HepG2 (cell line): Measurements from ENCODE around the gene CACNA2D3. TPM values are rescaled to one million over a fixed set of nuclear protein-coding genes. Genes with fewer than 3 reads are reported as not detected.

ENCODE experiments used
- ATAC-seq: fragments of 200-7000 bp; cut with Tn5 transposase; 3 replicates; pipeline ENCODE4 v1.9.1; 2020; ENCODE audit warnings: mild to moderate bottlenecking, moderate library complexity
- BruUV-seq: library from RNA; stranded (reverse); fragments of 400-500 nt; replicated peaks from 2 replicates; lab custom pipeline; 2021; lab: Mats Ljungman, UMichigan
- CTCF ChIA-PET: fragments of 300-600 bp; formaldehyde crosslinking; extraction: SDS; loops from one replicate; lab custom pipeline; 2021; ENCODE audit warnings: low total read pairs, inconsistent platforms, low intra/inter-chr PET ratio; lab: Yijun Ruan, JAX
- POLR2A ChIA-PET: fragments of 350-600 bp; sonication (Branson Sonifier 250); formaldehyde crosslinking; loops from one replicate; lab custom pipeline; 2020; ENCODE audit warnings: antibody characterized with exemption, inconsistent platforms; lab: Yijun Ruan, JAX
- DNase-seq: peaks from one replicate; pipeline ENCODE4 v3.0.0-alpha.2; 2015; ENCODE audit warnings: low spot score
- FAIRE-seq: peaks from 3 replicates; lab custom pipeline; 2011; peaks lifted over from hg19 to GRCh38; lab: Jason Lieb, UNC
- H2AFZ ChIP-seq: one replicate; pipeline ENCODE4 v1.6.1; 2011; ENCODE audit warnings: low read length, inconsistent platforms
- H3K27ac ChIP-seq: fragments of 300-600 bp; 3 replicates; pipeline ENCODE4 v1.8.0; 2011; ENCODE audit warnings: mixed run types, mild to moderate bottlenecking, mixed read lengths, low read length, inconsistent platforms; ENCODE audit not compliant: insufficient read depth; ENCODE audit errors: extremely low read length
- H3K27me3 ChIP-seq, 2 experiments: fragments of 200-600 bp in 1 of 2; 2 replicates in 1 of 2; 3 replicates in 1 of 2; pipeline versions ENCODE4 v1.6.0 to v1.8.0; 2011; ENCODE audit warnings: low read length in 2 of 2, mild to moderate bottlenecking in 2 of 2, moderate library complexity in 2 of 2, inconsistent platforms in 1 of 2; ENCODE audit not compliant: insufficient read depth in 2 of 2, control insufficient read depth in 1 of 2
- H3K36me3 ChIP-seq, 2 experiments: fragments of 200-600 bp in 1 of 2; replicated peaks in 1 of 2; 2 replicates in 1 of 2; 3 replicates in 1 of 2; pipeline versions ENCODE4 v1.5.1 to v1.8.0; 2011; ENCODE audit warnings: low read length in 2 of 2, inconsistent platforms in 1 of 2; ENCODE audit not compliant: insufficient read depth in 2 of 2, control insufficient read depth in 1 of 2
- H3K4me1 ChIP-seq: 2 replicates; pipeline ENCODE4 v1.5.1; 2012; ENCODE audit warnings: low read length, inconsistent platforms; ENCODE audit not compliant: insufficient read depth
- H3K4me2 ChIP-seq: 2 replicates; pipeline ENCODE4 v1.6.0; 2011; ENCODE audit warnings: low read depth, low read length, inconsistent platforms
- H3K4me3 ChIP-seq, 3 experiments: fragments of 200-600 bp in 1 of 3; sonication (generic), shearing (Covaris generic) in 1 of 3; replicated peaks in 1 of 3; 2 replicates each; pipeline ENCODE4 v1.5.1; 2011 to 2016; ENCODE audit warnings: low read length in 3 of 3, inconsistent platforms in 2 of 3, low read depth in 2 of 3, mild to moderate bottlenecking in 2 of 3, control low read depth in 1 of 3, mixed read lengths in 1 of 3; ENCODE audit not compliant: insufficient read depth in 1 of 3
- H3K79me2 ChIP-seq: one replicate; pipeline ENCODE4 v1.6.1; 2011; ENCODE audit warnings: low read length, inconsistent platforms; ENCODE audit not compliant: insufficient read depth
- H3K9ac ChIP-seq: 2 replicates; pipeline ENCODE4 v1.6.0; 2011; ENCODE audit warnings: mild to moderate bottlenecking, low read depth, low read length, inconsistent platforms; ENCODE audit not compliant: insufficient read depth
- H3K9me3 ChIP-seq: 2 replicates; pipeline ENCODE4 v1.5.1; 2012; ENCODE audit warnings: mild to moderate bottlenecking, low read length
- H4K20me1 ChIP-seq: 2 replicates; pipeline ENCODE4 v1.6.0; 2011; ENCODE audit warnings: inconsistent platforms, mild to moderate bottlenecking, low read length, moderate library complexity; ENCODE audit not compliant: insufficient read depth
- ATM ChIP-seq: fragments of 450-650 bp; IDR thresholded peaks from 2 replicates; pipeline ENCODE4 v1.7.1; 2017; ENCODE audit warnings: mild to moderate bottlenecking, borderline replicate concordance
- GABPA ChIP-seq, 2 experiments: IDR thresholded peaks; 2 replicates each; pipeline ENCODE4 v1.6.1; 2011 to 2016; ENCODE audit warnings: low read depth in 2 of 2, low read length in 1 of 2, missing biosample characterization in 1 of 2, missing genetic modification characterization in 1 of 2
- GPN1 ChIP-seq: sonication (generic); formaldehyde crosslinking; IDR thresholded peaks from 2 replicates; pipeline ENCODE4 v1.5.1; 2020; ENCODE audit warnings: missing genetic modification reagents, borderline replicate concordance
- KAT7 ChIP-seq: IDR thresholded peaks from 2 replicates; pipeline ENCODE4 v1.6.1; 2018; ENCODE audit warnings: borderline replicate concordance, missing compliant biosample characterization
- MED1 ChIP-seq: sonication (generic); formaldehyde crosslinking; IDR thresholded peaks from 2 replicates; pipeline ENCODE4 v1.4.0; 2020; ENCODE audit warnings: missing genetic modification reagents
- MYPOP ChIP-seq: sonication (generic); formaldehyde crosslinking; IDR thresholded peaks from 2 replicates; pipeline ENCODE4 v1.8.1; 2023; ENCODE audit warnings: mild to moderate bottlenecking, moderate library complexity, missing genetic modification reagents
- SMARCC2 ChIP-seq: fragments of 450-650 bp; IDR thresholded peaks from 2 replicates; pipeline ENCODE4 v1.6.1; 2017; ENCODE audit warnings: antibody characterized with exemption, mild to moderate bottlenecking
- SP2 ChIP-seq: sonication (generic); formaldehyde crosslinking; IDR thresholded peaks from 2 replicates; pipeline ENCODE4 v1.5.1; 2020; ENCODE audit warnings: mild to moderate bottlenecking, missing genetic modification reagents
- SPEN ChIP-seq: sonication (generic); formaldehyde crosslinking; IDR thresholded peaks from 2 replicates; pipeline ENCODE4 v1.5.1; 2020; ENCODE audit warnings: low read depth, mild to moderate bottlenecking, missing genetic modification reagents
- SRF ChIP-seq: IDR thresholded peaks from 2 replicates; pipeline ENCODE4 v1.6.1; 2011; ENCODE audit warnings: mild to moderate bottlenecking, low read depth, low read length, moderate library complexity
- TBL1XR1 ChIP-seq: fragments of 150-350 bp; IDR thresholded peaks from 2 replicates; pipeline ENCODE4 v1.6.1; 2014; ENCODE audit warnings: borderline replicate concordance, low read length; ENCODE audit not compliant: partially characterized antibody
- ZNF451 ChIP-seq: sonication (generic); formaldehyde crosslinking; IDR thresholded peaks from 2 replicates; pipeline ENCODE4 v1.5.0; 2020; ENCODE audit warnings: mild to moderate bottlenecking, missing genetic modification reagents
- ZNF543 ChIP-seq: sonication (generic); formaldehyde crosslinking; IDR thresholded peaks from 2 replicates; pipeline ENCODE4 v1.4.0; 2020; ENCODE audit warnings: mild to moderate bottlenecking, missing genetic modification reagents
- ZNF777 ChIP-seq: sonication (generic); formaldehyde crosslinking; IDR thresholded peaks from 2 replicates; pipeline ENCODE4 v1.4.0; 2020; ENCODE audit warnings: missing genetic modification reagents
- WGBS: methylation state at CpG from one replicate; pipeline ENCODE4 v1.1.6; 2017; ENCODE audit warnings: low lambda C conversion rate; 5-methylcytosine and 5-hydroxymethylcytosine counted together
- in situ Hi-C: cut with HindIII; loops from 2 replicates; pipeline ENCODE4 v1.10.0; 2017; ENCODE audit warnings: low pct_unique_long_range_greater_than_20kb; ENCODE audit not compliant: extremely low pct_ligation_motif_present
- intact Hi-C: fragments of 100-400 bp; cut with micrococcal nuclease; formaldehyde crosslinking; loops from one replicate; pipeline ENCODE4 v1.10.0; 2022; ENCODE audit not compliant: unreplicated experiment
- polyA plus RNA-seq, 8 experiments: library from polyadenylated mRNA; depleted of rRNA in 3 of 8; stranded (reverse) in 7 of 8; unstranded in 1 of 8; fragments of >200 nt; fragmentation: Illumina TruSeq in 4 of 8; extraction: Trizol in 4 of 8; gene quantifications; 2 replicates each; pipeline versions ENCODE4 v1.2.1 to v1.2.3, GENCODE V29; 2011 to 2016; ENCODE audit warnings: low read depth in 4 of 8, missing spikeins in 1 of 8, mixed read lengths in 1 of 8; ENCODE audit not compliant: insufficient read depth in 1 of 8
- total RNA-seq, 5 experiments: library from RNA; depleted of rRNA; stranded (reverse); fragments of >200 nt; fragmentation: Illumina TruSeq; extraction: Trizol; gene quantifications; 2 replicates each; pipeline ENCODE4 v1.2.3, GENCODE V29; 2016; ENCODE audit warnings: low read depth in 1 of 5

CACNA2D3 gene
- total and polyA plus RNA-seq, 2 of the 13 experiments (the other 11 are each of a cell fraction or from before 2014, with no cell fraction given), result not detected

- POLR2A ChIA-PET, result no interaction called here
- ATAC-seq (no peak), FAIRE-seq (no peak), DNase-seq (no peak)
- Histone ChIP-seq H3K9ac (no peak overlapping the region), H3K4me1 (peaks cover 5% of the 10 kb centered on the region; the same call in 1 of the 2 replicates), H3K9me3 (no peaks in the 10 kb centered on the region), H3K4me2 (no peak overlapping the region), H3K79me2 (no peaks in the 10 kb centered on the region), H3K27me3 (no peaks in the 10 kb centered on the region), H4K20me1 (no peaks in the 10 kb centered on the region), H3K36me3 (no peaks in the 10 kb centered on the region), H2AFZ (no peak overlapping the region), H3K4me3 (no peak overlapping the region), H3K27ac (no peak overlapping the region)
- intact Hi-C loops, result no loop called here
- in situ Hi-C loops, result no loop called here
- CTCF ChIA-PET, result no interaction called here
- WGBS, result 25% methylated on average over 4 of the region's 4 CpGs
- no peak for TF ChIP-seq ZNF777 (CRISPR knock-in tag)
- BruUV-seq, result no TSS peak
These were observed 723.8 kb downstream of the CACNA2D3 start for GRCh38 chr3:54846119-54846518.

GRCh38 chr3:54847361-54847760 lies 725.0 kb downstream of the CACNA2D3 start:
- intact Hi-C loops (no loop called here), in situ Hi-C loops (no loop called here)
- WGBS, result 2% methylated on average over 4 of the region's 4 CpGs
- no peaks in the 10 kb centered on the region for H3K9me3 ChIP-seq
- no peaks in the 10 kb centered on the region for H4K20me1 ChIP-seq
- ChIA-PET POLR2A (no interaction called here), CTCF (no interaction called here)
- BruUV-seq, result no TSS peak
- H3K27ac ChIP-seq, result no peak overlapping the region
- no peaks in the 10 kb centered on the region for H3K79me2 ChIP-seq
- no peaks in the 10 kb centered on the region for H3K36me3 ChIP-seq
- no peak overlapping the region for H2AFZ ChIP-seq
- H3K27me3 ChIP-seq, result no peaks in the 10 kb centered on the region
- no peak overlapping the region for H3K4me3 ChIP-seq
- no peak for TF ChIP-seq SMARCC2
- no peaks in the 10 kb centered on the region for H3K4me1 ChIP-seq
- ATAC-seq (no peak), DNase-seq (no peak), FAIRE-seq (no peak)
- no peak overlapping the region for H3K9ac ChIP-seq
- H3K4me2 ChIP-seq, result no peak overlapping the region

- 0% methylated on average over 4 of the region's 4 CpGs for WGBS
- intact Hi-C loops (no loop called here), in situ Hi-C loops (no loop called here)
- Histone ChIP-seq H3K27ac (no peak overlapping the region), H3K79me2 (no peaks in the 10 kb centered on the region), H3K4me3 (no peak overlapping the region), H3K4me1 (no peaks in the 10 kb centered on the region), H3K9ac (no peak overlapping the region), H3K9me3 (no peaks in the 10 kb centered on the region), H4K20me1 (no peaks in the 10 kb centered on the region), H2AFZ (no peak overlapping the region), H3K36me3 (no peaks in the 10 kb centered on the region), H3K27me3 (no peaks in the 10 kb centered on the region), H3K4me2 (no peak overlapping the region)
- CTCF ChIA-PET, result no interaction called here
- ATAC-seq, result no peak
- no TSS peak for BruUV-seq
- POLR2A ChIA-PET, result no interaction called here
- FAIRE-seq, result no peak
- DNase-seq, result no peak
- TF ChIP-seq SPEN (CRISPR knock-in tag) (no peak), MED1 (CRISPR knock-in tag) (no peak), ZNF543 (no peak), SRF (no peak), ZNF451 (CRISPR knock-in tag) (no peak), ATM (no peak), SP2 (CRISPR knock-in tag) (no peak), KAT7 (CRISPR knock-in tag) (no peak), TBL1XR1 (no peak), GPN1 (CRISPR knock-in tag) (no peak), GABPA (IDR thresholded peaks at IDR 0.05; ENCODE audit: low read depth, low read length) (no peak), GABPA (CRISPR knock-in tag; IDR thresholded peaks at IDR 0.05; ENCODE audit: low read depth) (no peak), MYPOP (CRISPR knock-in tag) (no peak)
These were observed 727.0 kb downstream of the CACNA2D3 start for GRCh38 chr3:54849360-54849759.
